Loucy (cell line): ENCODE measurements around the gene RNF157.
"Not testable (repeated sequence)": the region's sequence is repeated elsewhere in the genome, so short reads cannot be mapped to it uniquely, and the experiment has no call there.

Experiments used
- H2AFZ ChIP-seq: fragments of 200-600 bp; sonication (generic); 2 replicates; pipeline ENCODE4 v1.6.0; 2016; ENCODE audit warnings: antibody characterized with exemption, mild to moderate bottlenecking, low read length, moderate library complexity
- H3F3A ChIP-seq: fragments of 200-600 bp; 2 replicates; pipeline ENCODE4 v1.6.0; 2016; ENCODE audit warnings: antibody characterized with exemption, low read depth, mild to moderate bottlenecking
- H3K27me3 ChIP-seq: fragments of 200-600 bp; sonication (generic); 2 replicates; pipeline ENCODE4 v1.6.1; 2014; ENCODE audit warnings: low read length, mild to moderate bottlenecking; ENCODE audit not compliant: insufficient read depth, poor library complexity, severe bottlenecking
- H3K36me3 ChIP-seq: fragments of 200-600 bp; sonication (generic); 2 replicates; pipeline ENCODE4 v1.6.1; 2016; ENCODE audit warnings: low read length; ENCODE audit not compliant: insufficient read depth
- H3K4me1 ChIP-seq: fragments of 200-600 bp; sonication (generic); 2 replicates; pipeline ENCODE4 v1.5.1; 2014; ENCODE audit warnings: low read length, mild to moderate bottlenecking; ENCODE audit not compliant: insufficient read depth, poor library complexity, severe bottlenecking
- H3K4me2 ChIP-seq: fragments of 200-600 bp; sonication (generic); 2 replicates; pipeline ENCODE4 v1.6.0; 2014; ENCODE audit warnings: antibody characterized with exemption, low read length, low read depth, mild to moderate bottlenecking; ENCODE audit not compliant: poor library complexity, severe bottlenecking
- H3K4me3 ChIP-seq: fragments of 200-600 bp; sonication (generic); 2 replicates; pipeline ENCODE4 v1.5.1; 2014; ENCODE audit warnings: low read length, mild to moderate bottlenecking, mixed read lengths; ENCODE audit not compliant: poor library complexity, severe bottlenecking
- H3K79me2 ChIP-seq: fragments of 200-600 bp; sonication (generic); 2 replicates; pipeline ENCODE4 v1.6.1; 2014; ENCODE audit warnings: low read length; ENCODE audit not compliant: insufficient read depth
- H3K9ac ChIP-seq: fragments of 200-600 bp; sonication (generic); 2 replicates; pipeline ENCODE4 v1.6.0; 2014; ENCODE audit warnings: mild to moderate bottlenecking, low read depth, low read length, moderate library complexity; ENCODE audit not compliant: poor library complexity, severe bottlenecking
- H3K9me2 ChIP-seq: fragments of 200-600 bp; sonication (generic); replicated peaks from 2 replicates; pipeline ENCODE4 v1.6.1; 2016; ENCODE audit warnings: low read depth, low read length, mixed read lengths
- H3K9me3 ChIP-seq: fragments of 200-600 bp; sonication (generic); 2 replicates; pipeline ENCODE4 v1.6.1; 2014; ENCODE audit warnings: mild to moderate bottlenecking, antibody characterized with exemption, low read length, low read depth; ENCODE audit not compliant: insufficient read depth
- H4K20me1 ChIP-seq: fragments of 200-600 bp; sonication (generic); 2 replicates; pipeline ENCODE4 v1.6.0; 2014; ENCODE audit warnings: antibody characterized with exemption, low read length, mild to moderate bottlenecking; ENCODE audit not compliant: insufficient read depth, poor library complexity, severe bottlenecking
- CTCF ChIP-seq: fragments of 200-600 bp; sonication (generic); conservative IDR thresholded peaks from 2 replicates; pipeline ENCODE4 v1.5.1; 2014; ENCODE audit warnings: mild to moderate bottlenecking, antibody characterized with exemption, low read length
- EZH2phosphoT487 ChIP-seq: fragments of 200-600 bp; IDR thresholded peaks from 2 replicates; pipeline ENCODE4 v1.6.1; 2018; ENCODE audit warnings: antibody characterized with exemption, mild to moderate bottlenecking, moderate library complexity, borderline replicate concordance

The RNF157 gene

GRCh38 chr17:76189741-76190140 lies 50.6 kb downstream of the RNF157 start:
- Histone ChIP-seq H3K4me3 (no peak overlapping the region), H3K4me2 (no peak overlapping the region), H2AFZ (0 out of 2 replicates have a peak overlapping the region, but pooled peaks have one; percentile 26), H3K36me3 (no peaks in the 10 kb centered on the region), H3K79me2 (no peaks in the 10 kb centered on the region), H3K9me3 (no peaks in the 10 kb centered on the region), H3F3A (no peaks in the 10 kb centered on the region), H4K20me1 (no peaks in the 10 kb centered on the region), H3K27me3 (no peaks in the 10 kb centered on the region), H3K9ac (no peak overlapping the region), H3K9me2 (no peaks in the 10 kb centered on the region), H3K4me1 (peaks cover 12% of the 10 kb centered on the region)
- TF ChIP-seq EZH2phosphoT487 (no peak), CTCF (0 out of 2 replicates have a peak, but pooled peaks have one; percentile 14)

GRCh38 chr17:76189247-76189646 lies 51.0 kb downstream of the RNF157 start:
- H3K27me3 ChIP-seq, result no peaks in the 10 kb centered on the region
- H3K4me3 ChIP-seq, result no peak overlapping the region
- no peaks in the 10 kb centered on the region for H3K79me2 ChIP-seq
- no peaks in the 10 kb centered on the region for H3F3A ChIP-seq
- H3K9me3 ChIP-seq, result no peaks in the 10 kb centered on the region
- no peak overlapping the region for H3K4me2 ChIP-seq
- no peaks in the 10 kb centered on the region for H4K20me1 ChIP-seq
- peaks cover 12% of the 10 kb centered on the region for H3K4me1 ChIP-seq
- no peaks in the 10 kb centered on the region for H3K36me3 ChIP-seq
- 0 out of 2 replicates have a peak overlapping the region, but pooled peaks have one; percentile 26 for H2AFZ ChIP-seq
- no peak for TF ChIP-seq EZH2phosphoT487
- TF ChIP-seq CTCF, result no peak
- no peak overlapping the region for H3K9ac ChIP-seq
- H3K9me2 ChIP-seq, result no peaks in the 10 kb centered on the region

GRCh38 chr17:76188213-76189016 lies 51.9 kb downstream of the RNF157 start:
- H3K4me1 ChIP-seq, result peaks cover 12% of the 10 kb centered on the region
- H4K20me1 ChIP-seq, result no peaks in the 10 kb centered on the region
- H3K9ac ChIP-seq, result no peak overlapping the region
- no peaks in the 10 kb centered on the region for H3K9me2 ChIP-seq
- H3K79me2 ChIP-seq, result no peaks in the 10 kb centered on the region
- H3K36me3 ChIP-seq, result no peaks in the 10 kb centered on the region
- no peak overlapping the region for H3K4me2 ChIP-seq
- H3K9me3 ChIP-seq, result no peaks in the 10 kb centered on the region
- no peaks in the 10 kb centered on the region for H3F3A ChIP-seq
- H3K27me3 ChIP-seq, result no peaks in the 10 kb centered on the region
- no peak overlapping the region for H3K4me3 ChIP-seq
- no peak overlapping the region for H2AFZ ChIP-seq
- no peak for TF ChIP-seq EZH2phosphoT487
- no peak; the same call in 1 of the 2 replicates for TF ChIP-seq CTCF

- H3K4me2 ChIP-seq, H3F3A ChIP-seq, H3K27me3 ChIP-seq, H3K36me3 ChIP-seq, H3K9me2 ChIP-seq, H3K9me3 ChIP-seq, H4K20me1 ChIP-seq, H2AFZ ChIP-seq, H3K4me1 ChIP-seq, H3K79me2 ChIP-seq, H3K4me3 ChIP-seq, H3K9ac ChIP-seq: not testable (repeated sequence)
Measured at GRCh38 chr17:76186774-76187173, 53.5 kb downstream of the RNF157 start.
